C4-2B (cell line): ENCODE measurements around the gene PRR36.

Experiments used
- H3K27ac ChIP-seq: fragments of 450-650 bp; 2 replicates; pipeline ENCODE4 v1.5.1; 2017
- ZFX ChIP-seq: fragments of 450-650 bp; IDR thresholded peaks from 2 replicates; pipeline ENCODE4 v1.6.1; 2017
- TF ChIP-seq, protein P1 (sequence below): fragments of 450-650 bp; conservative IDR thresholded peaks from 2 replicates; pipeline ENCODE4 v1.5.1; 2017; ENCODE audit warnings: mild to moderate bottlenecking

The PRR36 gene

DNA sequence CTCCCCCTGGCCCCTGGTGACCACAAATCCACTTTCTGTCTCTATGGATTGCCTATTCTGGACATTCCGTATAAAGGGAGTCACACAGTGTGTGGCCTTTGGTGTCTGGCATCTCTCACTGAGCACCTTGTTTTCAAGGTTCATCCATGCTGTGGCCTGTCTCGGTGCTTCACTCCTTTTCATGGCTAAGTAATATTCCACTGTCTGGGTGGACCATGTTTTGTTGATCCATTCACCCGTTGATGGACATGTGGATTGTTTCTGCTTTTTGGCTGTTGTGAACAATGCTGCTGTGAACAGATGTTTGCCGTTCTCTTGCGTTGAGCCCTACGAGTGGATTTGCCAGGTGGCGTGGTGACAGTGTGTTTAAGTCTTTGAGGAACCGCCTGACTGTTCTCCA, 33.6 kb downstream of the PRR36 start:
- no peak for TF ChIP-seq ZFX
- TF ChIP-seq, protein P1, sequence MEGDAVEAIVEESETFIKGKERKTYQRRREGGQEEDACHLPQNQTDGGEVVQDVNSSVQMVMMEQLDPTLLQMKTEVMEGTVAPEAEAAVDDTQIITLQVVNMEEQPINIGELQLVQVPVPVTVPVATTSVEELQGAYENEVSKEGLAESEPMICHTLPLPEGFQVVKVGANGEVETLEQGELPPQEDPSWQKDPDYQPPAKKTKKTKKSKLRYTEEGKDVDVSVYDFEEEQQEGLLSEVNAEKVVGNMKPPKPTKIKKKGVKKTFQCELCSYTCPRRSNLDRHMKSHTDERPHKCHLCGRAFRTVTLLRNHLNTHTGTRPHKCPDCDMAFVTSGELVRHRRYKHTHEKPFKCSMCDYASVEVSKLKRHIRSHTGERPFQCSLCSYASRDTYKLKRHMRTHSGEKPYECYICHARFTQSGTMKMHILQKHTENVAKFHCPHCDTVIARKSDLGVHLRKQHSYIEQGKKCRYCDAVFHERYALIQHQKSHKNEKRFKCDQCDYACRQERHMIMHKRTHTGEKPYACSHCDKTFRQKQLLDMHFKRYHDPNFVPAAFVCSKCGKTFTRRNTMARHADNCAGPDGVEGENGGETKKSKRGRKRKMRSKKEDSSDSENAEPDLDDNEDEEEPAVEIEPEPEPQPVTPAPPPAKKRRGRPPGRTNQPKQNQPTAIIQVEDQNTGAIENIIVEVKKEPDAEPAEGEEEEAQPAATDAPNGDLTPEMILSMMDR = no peak
- H3K27ac ChIP-seq = no peak overlapping the region

DNA sequence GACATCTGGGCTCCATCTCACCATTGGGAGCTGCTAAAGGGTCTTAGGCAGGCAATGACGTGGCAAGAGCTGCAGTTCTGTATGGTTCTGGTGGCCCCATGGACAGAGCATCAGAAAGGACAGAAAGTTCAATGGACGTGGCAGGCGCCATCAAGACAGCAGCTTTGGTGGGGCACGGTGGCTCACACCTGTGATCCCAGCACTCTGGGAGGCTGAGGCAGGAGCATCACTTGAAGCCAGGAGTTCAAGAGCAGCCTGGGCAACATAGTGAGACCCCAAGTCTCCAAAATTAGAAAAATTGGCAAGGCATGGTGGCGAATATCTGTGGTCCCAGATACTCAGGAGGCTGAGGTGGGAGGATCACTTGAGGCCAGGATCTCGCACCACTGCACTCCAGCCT, 34.7 kb downstream of the PRR36 start:
- no peak for TF ChIP-seq ZFX
- TF ChIP-seq, protein P1 = no peak
- H3K27ac ChIP-seq = no peak overlapping the region

DNA sequence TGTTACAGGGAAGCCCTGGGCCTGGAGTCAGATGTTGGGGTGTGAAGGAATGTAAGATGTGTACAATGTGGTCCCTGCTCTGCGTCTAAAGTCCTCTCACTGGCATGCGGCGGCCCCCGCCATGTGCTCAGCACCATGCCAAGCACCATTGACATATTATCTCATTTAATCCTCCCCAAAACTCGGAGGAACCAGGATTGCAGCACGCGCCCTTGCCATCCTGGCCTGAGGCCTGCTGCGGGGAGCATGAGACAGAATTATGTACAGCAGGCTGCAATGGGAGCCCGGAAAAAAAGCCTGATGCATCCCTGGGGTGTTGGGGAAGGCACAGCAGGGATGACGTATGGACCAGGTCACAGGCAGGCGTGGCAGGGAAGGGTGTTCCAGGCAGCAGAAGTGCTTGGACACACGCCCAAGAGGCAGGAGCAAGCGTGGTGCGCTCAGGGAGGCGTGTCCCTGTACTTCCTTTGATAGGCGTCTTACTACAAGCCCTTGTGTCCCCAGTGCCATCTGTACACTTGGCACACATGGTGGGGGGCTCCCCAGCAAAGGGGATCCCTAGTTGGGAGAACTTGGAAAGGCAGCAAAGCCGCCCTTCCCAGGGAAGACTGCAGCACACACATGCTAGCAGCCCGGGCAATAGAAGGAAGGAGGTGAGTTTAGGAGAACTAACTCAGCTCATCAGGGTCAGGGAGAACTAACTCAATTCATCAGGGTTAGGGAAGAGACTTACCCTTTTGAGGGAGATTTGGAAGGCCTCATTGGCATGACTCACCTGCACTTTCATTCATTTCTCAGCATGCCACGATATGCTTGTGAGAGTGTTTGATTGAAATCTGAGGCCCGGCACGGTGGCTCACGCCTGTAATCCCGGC, 40.7 kb downstream of the PRR36 start:
- peak overlapping the region; percentile 50 for H3K27ac ChIP-seq
- no peak for TF ChIP-seq ZFX
- TF ChIP-seq, protein P1 = no peak

DNA sequence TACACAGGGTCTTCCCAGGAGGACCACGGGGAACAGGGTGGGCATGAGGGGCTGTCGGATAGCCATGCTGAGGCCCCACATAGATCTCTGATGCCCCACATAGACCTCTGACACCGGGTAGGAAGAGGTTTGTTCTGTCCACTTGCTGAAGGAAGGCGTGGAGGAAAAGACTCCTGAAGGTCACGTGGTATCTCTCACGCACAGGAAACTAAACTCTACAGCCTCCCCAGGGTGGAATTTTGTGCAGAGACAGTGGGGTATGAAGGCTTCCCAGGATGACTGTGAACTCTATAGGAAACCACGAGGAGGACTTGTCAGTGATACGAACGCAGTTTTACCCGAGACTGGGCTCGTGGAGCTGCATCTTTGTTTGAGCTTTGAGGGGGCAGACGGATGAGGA, 41.4 kb downstream of the PRR36 start:
- H3K27ac ChIP-seq = peak overlapping the region; percentile 50
- TF ChIP-seq ZFX = no peak
- TF ChIP-seq, protein P1 = no peak

DNA sequence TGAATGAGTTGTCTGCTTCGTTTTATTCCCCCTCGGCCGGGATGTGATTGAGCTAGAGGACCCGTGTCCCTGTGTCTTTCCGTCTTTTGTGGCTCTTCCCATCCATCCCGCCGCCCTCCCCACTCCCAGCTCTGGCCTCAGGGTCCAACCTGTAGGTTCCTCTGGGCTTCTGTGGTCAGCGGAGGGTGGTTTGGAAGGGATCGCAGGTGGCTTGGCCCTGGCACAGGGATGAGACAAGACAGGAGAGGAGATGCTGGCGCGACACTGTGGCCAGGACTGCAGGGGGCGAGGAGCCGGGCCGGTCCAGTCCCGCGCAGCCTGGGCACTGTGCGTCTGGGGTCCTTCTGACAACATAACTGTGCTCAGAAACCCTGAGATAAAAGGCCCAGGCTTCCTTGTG, 42.2 kb downstream of the PRR36 start:
- TF ChIP-seq, protein P1 = no peak
- no peak for TF ChIP-seq ZFX
- H3K27ac ChIP-seq = no peak overlapping the region; the same call in 1 of the 2 replicates

DNA sequence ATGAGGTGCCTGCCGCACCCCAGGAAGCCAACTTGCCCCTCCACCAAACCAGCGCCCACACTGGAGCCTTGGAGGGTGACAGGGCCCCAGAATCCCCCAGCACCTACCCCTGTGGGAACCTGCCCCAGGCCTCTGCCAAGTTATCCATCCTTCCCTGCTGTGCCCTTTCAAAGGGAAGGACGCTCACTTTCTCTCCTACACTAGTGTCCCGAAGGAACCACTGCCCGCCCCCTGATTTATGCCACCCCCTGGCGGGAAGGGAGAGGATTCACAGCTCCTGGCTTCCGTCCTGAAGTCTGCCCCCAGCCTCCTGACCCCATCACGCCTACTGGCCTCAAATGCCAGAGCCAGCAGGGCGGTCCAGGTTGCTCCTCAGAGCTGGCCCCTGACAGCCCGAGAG, 42.7 kb downstream of the PRR36 start:
- no peak for TF ChIP-seq ZFX
- TF ChIP-seq, protein P1 = no peak
- no peak overlapping the region; the same call in 1 of the 2 replicates for H3K27ac ChIP-seq

DNA sequence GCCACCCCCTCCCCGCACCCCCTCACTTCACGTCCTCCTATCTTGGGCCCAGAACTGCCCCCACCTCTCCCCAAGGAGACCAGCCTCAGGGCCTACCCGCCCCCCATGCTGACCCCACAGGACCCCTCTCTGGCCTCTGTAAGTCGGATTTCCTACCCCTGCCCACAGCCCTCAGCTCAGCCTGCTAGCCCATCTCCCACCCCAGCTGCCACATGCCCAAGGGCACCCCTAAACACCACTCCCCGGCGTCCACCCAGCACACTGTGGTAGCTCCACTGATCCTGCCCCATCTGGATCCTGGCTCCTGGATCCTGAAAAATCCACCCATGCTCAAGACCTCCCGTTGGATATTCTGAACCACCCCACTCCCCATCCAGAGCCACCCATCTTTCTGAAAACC, 43.4 kb downstream of the PRR36 start:
- H3K27ac ChIP-seq = peak overlapping the region; percentile 55
- no peak for TF ChIP-seq ZFX
- TF ChIP-seq, protein P1 = no peak
